ENCODE data around the gene ATP1B3. TPM values are rescaled to one million over a fixed set of nuclear protein-coding genes. Genes with fewer than 3 reads are reported as not detected.

ATP1B3 gene
- total and polyA plus RNA-seq, 9 of the 15 experiments (the other 6 are each of a cell fraction or from before 2014, with no cell fraction given): 48.3 to 202 (median 123) TPM

- H3K9me3 ChIP-seq (replicated peaks; ENCODE audit: control insufficient read depth, insufficient read depth, low read depth, low read length): peaks cover 4% of the 10 kb centered on the region; the same call in 1 of the 2 replicates
- H4K20me1 ChIP-seq (replicated peaks; ENCODE audit: control insufficient read depth, insufficient read depth, low read length): no peaks in the 10 kb centered on the region
- ChIA-PET POLR2A (no interaction called here), CTCF (ENCODE audit: low intra/inter-chr PET ratio) (no interaction called here)
- in situ Hi-C loops (cut with MboI) (no loop called here), intact Hi-C loops (cut with micrococcal nuclease) (loop anchor here (10.0 kb wide), 1 partner anchor 340 kb away; no protein-coding TSS in a partner anchor)
- BruUV-seq (replicated peaks): no TSS peak
- H3K4me1 ChIP-seq (replicated peaks in 1 of 2; ENCODE audit: control insufficient read depth in 2 of 2, insufficient read depth in 2 of 2, low read length in 2 of 2): no peaks in the 10 kb centered on the region
- no peak overlapping the region for H3K4me2 ChIP-seq (ENCODE audit: insufficient read depth, low read length)
- DNase-seq (ENCODE audit: extremely low read depth in 1 of 4, low spot score in 3 of 4): no peak
- peaks cover 86% of the 10 kb centered on the region for H3K36me3 ChIP-seq (ENCODE audit: control insufficient read depth, insufficient read depth, low read length)
- no peaks in the 10 kb centered on the region for H3K79me2 ChIP-seq (ENCODE audit: control insufficient read depth, insufficient read depth, low read length)
- H2AFZ ChIP-seq (ENCODE audit: low read depth, low read length): no peak overlapping the region
- TF ChIP-seq AFF4 (CRISPR knock-in tag; IDR thresholded peaks at IDR 0.05) (no peak), HINFP (tag; conservative IDR thresholded peaks at IDR 0.05; ENCODE audit: low read depth) (no peak), ERF (CRISPR knock-in tag; IDR thresholded peaks at IDR 0.05) (no peak), ZNF766 (CRISPR knock-in tag; conservative IDR thresholded peaks at IDR 0.05) (no peak), CBFA2T2 (conservative IDR thresholded peaks at IDR 0.05) (no peak), CEBPG (CRISPR knock-in tag; IDR thresholded peaks at IDR 0.05) (no peak), CEBPG (tag; conservative IDR thresholded peaks at IDR 0.05 in 1 of 2, IDR thresholded peaks at IDR 0.05 in 1 of 2) (no peak), NCOR1 (IDR thresholded peaks at IDR 0.05) (no peak), NR4A1 (CRISPR knock-in tag; IDR thresholded peaks at IDR 0.05) (no peak), NR4A1 (tag; IDR thresholded peaks at IDR 0.05) (no peak)
- no peak overlapping the region for H3K27ac ChIP-seq (ENCODE audit: extremely low read depth, low read depth, low read length)
- no peak for ATAC-seq
- H3K4me3 ChIP-seq: no peak overlapping the region
- no peak for FAIRE-seq
- H3K9me1 ChIP-seq (ENCODE audit: control insufficient read depth, insufficient read depth, low read length): no peaks in the 10 kb centered on the region
- 92% methylated on average over 5 of the region's 5 CpGs for WGBS (ENCODE audit: insufficient coverage, low coverage, missing lambda C conversion rate)
- no peak overlapping the region for H3K9ac ChIP-seq (ENCODE audit: insufficient read depth in 1 of 2, low read depth in 2 of 2, low read length in 2 of 2)
- no peaks in the 10 kb centered on the region for H3K27me3 ChIP-seq (ENCODE audit: control insufficient read depth in 2 of 2, insufficient read depth in 2 of 2, low read length in 2 of 2)
These were observed 38.6 kb downstream of the ATP1B3 start for GRCh38 chr3:141915016-141915415.
